Smooth muscle cell of the brain vasculature (primary cell): Measurements from ENCODE around the gene MPDU1.

Experiments used
- DNase-seq: peaks from one replicate; pipeline ENCODE4 v3.0.0-alpha.2; 2012; ENCODE audit warnings: low read depth, low spot score

Gene MPDU1

GRCh38 chr17:7583253-7584109 is at the start of gene MPDU1:
MPDU1 (plus strand) TSS chr17:7583852; CDS start chr17:7583863, 11 bp downstream.
- peak; percentile 95 for DNase-seq

GRCh38 chr17:7538050-7538449 is 45.6 kb upstream of the MPDU1 start:
- no peak for DNase-seq

GRCh38 chr17:7538891-7539545 is 44.6 kb upstream of the MPDU1 start:
- no peak for DNase-seq

- DNase-seq = no peak
Observed at GRCh38 chr17:7541074-7541621, 42.5 kb upstream of the MPDU1 start.

GRCh38 chr17:7544911-7545310 is 38.7 kb upstream of the MPDU1 start:
- DNase-seq = no peak

GRCh38 chr17:7548585-7549400 is 34.9 kb upstream of the MPDU1 start, which contains the start of gene TNFSF12:
TNFSF12 (plus strand) TSS chr17:7549058; CDS start chr17:7549154, 96 bp downstream.
- DNase-seq = no peak

- no peak for DNase-seq
Observed at GRCh38 chr17:7549401-7550055, 34.1 kb upstream of the MPDU1 start.

- no peak for DNase-seq
Observed at GRCh38 chr17:7550344-7550743, 33.3 kb upstream of the MPDU1 start.

- DNase-seq = no peak
Observed at GRCh38 chr17:7551396-7551795, 32.3 kb upstream of the MPDU1 start.

GRCh38 chr17:7552621-7553051 is 31.0 kb upstream of the MPDU1 start:
- DNase-seq = no peak

- no peak for DNase-seq
Observed at GRCh38 chr17:7553356-7553755, 30.3 kb upstream of the MPDU1 start.

GRCh38 chr17:7555320-7555948 is 28.2 kb upstream of the MPDU1 start:
- no peak for DNase-seq

- no peak for DNase-seq
Observed at GRCh38 chr17:7556627-7557026, 27.0 kb upstream of the MPDU1 start.

- no peak for DNase-seq
Observed at GRCh38 chr17:7557147-7557764, 26.4 kb upstream of the MPDU1 start.

GRCh38 chr17:7557775-7558543 is 25.7 kb upstream of the MPDU1 start:
- DNase-seq = no peak

GRCh38 chr17:7558544-7559319 is 24.9 kb upstream of the MPDU1 start, which contains the start of gene TNFSF13:
TNFSF13 (plus strand) TSS chr17:7558750; CDS start chr17:7559040, 290 bp downstream.
- no peak for DNase-seq

GRCh38 chr17:7559320-7560171 is 24.1 kb upstream of the MPDU1 start:
- no peak for DNase-seq
